Activated CD4-positive, alpha-beta T cell treated with anti-CD3 and anti-CD28 coated beads for 24 hours (primary cell): ENCODE data around the gene LRRC8E.
"Not testable (repeated sequence)": the region's sequence is repeated elsewhere in the genome, so short reads cannot be mapped to it uniquely, and the experiment has no call there.

Experiments
- DNase-seq, 2 donors: peaks; one replicate each; pipeline ENCODE4 v3.0.0-alpha.2; 2020; ENCODE audit warnings: low read depth in 2 of 2

Gene LRRC8E

DNA sequence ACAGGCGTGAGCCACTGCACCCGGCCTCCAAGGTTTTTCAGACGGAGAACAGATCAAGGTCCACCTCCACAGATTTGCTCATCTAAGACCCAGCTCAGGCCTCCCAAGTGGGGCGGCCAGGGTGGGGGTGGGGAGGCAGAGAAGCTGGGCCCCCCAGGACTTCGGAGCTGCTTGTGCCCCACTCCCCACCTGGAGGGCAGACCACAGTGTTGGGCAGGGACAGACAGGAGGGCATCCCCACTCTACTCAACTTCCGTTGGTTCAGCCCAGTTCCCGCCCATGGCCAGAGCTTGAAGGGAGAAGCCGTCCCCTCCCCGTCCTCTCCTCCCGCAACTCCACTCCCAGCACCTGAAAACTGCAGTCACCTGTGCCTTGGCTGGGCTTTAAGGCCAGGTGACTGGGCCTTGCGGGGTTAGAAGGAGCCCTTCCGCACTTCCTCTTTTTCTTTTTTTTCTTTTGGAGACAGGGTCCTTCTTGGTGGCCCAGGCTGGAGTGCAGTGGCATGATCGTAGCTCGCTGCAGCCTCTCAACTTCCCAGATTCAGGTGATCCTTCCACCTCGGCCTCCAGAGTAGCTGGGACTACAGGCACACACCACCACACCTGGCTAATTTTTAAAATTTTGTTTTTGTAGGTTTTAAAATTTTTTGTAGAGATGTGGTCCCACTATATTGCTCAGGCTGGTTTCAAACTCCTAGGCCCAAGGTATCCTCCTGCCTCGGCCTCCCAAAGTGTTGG is 734 bp upstream of the LRRC8E start:
- DNase-seq: no peak

DNA sequence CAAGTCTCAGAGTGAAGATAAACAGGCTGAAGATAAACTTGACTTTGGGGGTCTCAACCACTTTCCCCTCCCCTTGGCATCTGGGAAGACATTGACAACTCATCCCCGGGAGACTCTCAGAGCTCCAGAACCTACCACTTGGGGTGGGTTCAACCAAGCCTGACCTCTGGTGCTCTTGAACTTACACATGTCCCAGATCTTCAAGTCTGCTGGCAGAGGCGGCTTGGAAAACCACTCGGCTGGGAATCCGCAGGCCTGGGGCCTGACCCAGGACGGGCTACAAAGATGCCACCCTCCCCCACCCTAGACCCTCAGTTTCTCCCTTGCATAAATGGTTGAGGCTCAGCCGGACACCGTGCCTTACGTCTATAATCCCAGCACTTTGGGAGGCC is 512 bp downstream of the LRRC8E start:
- no peak for DNase-seq

DNA sequence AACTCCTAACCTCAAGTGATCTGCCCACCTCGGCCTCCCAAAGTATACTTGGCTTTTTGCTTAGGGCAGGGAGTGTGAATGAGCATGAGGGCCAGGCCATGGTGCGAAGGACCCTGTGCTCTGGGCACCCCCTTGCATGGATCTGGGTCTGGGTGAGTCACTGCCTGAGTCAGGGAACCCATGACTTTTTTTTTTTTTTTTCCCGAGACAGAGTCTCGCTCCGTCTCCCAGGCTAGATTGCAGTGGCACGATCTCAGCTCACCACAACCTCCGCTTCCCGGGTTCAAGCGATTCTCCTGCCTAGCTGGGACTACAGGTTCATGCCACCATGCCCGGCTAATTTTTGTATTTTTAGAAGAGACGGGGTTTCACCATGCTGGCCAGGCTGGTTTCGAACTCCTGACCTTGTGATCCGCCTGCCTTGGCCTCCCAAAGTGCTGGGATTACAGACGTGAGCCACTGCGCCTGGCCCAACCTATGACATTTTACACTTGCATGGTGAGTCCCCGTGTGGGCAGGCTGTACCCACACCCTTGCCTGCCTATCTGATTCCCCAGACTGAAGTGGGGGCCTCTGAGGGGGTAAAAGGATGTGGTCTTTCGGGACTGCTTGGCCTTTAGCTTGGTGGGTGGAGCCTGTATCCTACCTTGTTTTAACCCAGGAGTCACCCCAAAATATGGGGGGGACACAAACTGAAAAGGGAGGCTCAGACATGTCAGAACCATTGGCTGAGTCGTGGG is 5.2 kb downstream of the LRRC8E start:
- not testable (repeated sequence) for DNase-seq

DNA sequence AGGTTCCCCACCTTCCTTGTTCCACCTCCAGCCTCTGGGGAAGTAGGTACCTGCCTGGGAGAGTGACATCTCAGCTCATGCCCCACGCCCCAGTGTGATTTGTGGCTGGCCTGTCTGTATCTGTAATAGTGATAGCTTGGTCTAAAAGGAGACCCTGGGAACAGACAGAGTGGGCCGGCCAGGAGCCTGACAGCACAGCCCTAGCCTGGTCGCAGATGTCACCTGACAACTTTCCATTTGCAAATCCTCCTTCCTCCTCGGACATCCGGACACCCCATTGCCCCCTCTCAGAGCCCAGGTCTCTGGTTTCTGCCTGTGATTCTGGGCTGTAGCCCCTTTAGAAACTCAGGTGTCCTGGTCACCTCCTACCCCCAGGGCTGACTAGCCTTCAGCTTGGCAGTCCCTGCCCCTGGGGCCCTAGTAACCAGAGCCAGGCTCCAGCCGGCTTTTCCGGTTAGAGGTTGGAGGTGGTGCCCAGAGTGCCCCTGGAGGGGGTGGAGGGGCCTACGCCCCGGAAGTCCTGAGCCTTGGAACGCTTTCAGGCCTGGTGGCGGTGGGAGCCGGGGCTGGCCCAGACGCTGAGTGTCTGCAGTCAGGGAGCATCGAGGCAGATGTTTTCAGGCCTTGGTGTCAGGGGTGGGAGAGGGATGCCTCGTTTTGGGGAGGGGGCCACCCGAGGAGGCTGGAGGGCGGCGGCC is 6.5 kb downstream of the LRRC8E start:
- DNase-seq: no peak

DNA sequence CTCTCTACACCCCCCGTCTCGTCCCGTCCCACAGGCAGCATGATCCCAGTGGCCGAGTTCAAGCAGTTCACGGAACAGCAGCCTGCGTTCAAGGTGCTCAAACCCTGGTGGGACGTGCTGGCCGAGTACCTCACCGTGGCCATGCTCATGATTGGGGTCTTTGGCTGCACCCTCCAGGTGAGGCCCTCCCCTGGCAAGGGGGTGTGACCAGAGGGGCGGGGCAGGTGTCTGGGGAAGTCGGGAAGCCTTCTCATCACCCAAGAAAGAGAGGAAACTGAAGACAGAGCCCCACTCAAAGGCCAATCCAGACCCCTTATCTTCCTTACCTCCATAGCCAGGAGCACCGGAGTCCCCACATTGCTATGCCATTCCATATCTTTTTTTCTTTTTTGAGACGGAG is 7.3 kb downstream of the LRRC8E start:
- no peak for DNase-seq

DNA sequence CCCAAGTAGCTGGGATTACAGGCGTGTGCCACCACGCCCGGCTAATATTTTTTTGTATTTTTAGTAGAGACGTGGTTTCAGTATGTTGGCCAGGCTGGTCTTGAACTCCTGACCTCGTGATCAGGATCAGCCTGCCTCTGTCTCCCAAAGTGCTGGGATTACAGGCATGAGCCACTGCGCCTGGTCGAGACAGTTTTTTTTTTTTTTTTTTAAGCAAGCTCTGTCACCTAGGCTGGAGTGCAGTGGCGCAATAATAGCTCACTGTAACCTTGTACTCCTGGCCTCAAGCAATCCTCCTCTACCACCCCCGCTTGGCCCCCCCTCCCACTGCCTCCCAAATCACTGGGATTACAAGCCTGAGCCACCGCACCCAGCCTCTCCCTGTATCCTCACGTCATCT is 9.0 kb downstream of the LRRC8E start:
- DNase-seq: no peak

DNA sequence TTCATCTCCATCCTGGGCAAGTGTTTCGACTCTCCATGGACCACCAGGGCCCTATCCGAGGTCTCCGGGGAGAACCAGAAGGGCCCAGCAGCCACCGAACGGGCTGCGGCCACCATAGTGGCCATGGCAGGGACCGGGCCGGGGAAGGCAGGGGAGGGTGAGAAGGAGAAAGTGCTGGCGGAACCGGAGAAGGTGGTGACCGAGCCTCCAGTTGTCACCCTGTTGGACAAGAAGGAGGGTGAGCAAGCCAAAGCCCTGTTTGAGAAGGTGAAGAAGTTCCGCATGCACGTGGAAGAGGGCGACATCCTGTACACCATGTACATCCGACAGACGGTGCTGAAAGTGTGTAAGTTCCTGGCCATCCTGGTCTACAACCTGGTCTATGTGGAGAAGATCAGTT is 10.7 kb downstream of the LRRC8E start:
- no peak for DNase-seq

DNA sequence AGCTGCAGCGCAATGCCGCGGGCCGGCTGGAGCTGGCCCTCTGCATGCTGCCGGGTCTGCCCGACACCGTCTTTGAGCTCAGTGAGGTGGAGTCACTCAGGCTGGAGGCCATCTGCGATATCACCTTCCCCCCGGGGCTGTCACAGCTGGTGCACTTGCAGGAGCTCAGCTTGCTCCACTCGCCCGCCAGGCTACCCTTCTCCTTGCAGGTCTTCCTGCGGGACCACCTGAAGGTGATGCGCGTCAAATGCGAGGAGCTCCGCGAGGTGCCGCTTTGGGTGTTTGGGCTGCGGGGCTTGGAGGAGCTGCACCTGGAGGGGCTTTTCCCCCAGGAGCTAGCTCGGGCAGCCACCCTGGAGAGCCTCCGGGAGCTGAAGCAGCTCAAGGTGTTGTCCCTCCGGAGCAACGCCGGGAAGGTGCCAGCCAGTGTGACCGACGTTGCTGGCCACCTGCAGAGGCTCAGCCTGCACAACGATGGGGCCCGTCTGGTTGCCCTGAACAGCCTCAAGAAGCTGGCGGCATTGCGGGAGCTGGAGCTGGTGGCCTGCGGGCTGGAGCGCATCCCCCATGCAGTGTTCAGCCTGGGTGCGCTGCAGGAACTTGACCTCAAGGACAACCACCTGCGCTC is 11.6 kb downstream of the LRRC8E start:
- no peak for DNase-seq

DNA sequence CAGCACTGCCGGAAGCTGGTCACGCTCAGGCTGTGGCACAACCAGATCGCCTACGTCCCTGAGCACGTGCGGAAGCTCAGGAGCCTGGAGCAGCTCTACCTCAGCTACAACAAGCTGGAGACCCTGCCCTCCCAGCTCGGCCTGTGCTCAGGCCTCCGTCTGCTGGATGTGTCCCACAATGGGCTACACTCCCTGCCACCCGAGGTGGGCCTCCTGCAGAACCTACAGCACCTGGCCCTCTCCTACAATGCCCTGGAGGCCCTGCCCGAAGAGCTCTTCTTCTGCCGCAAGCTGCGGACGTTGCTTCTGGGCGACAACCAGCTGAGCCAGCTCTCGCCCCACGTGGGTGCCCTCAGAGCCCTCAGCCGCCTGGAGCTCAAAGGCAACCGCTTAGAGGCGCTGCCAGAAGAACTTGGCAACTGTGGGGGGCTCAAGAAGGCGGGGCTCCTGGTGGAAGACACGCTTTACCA is 12.1 kb downstream of the LRRC8E start:
- DNase-seq: no peak

DNA sequence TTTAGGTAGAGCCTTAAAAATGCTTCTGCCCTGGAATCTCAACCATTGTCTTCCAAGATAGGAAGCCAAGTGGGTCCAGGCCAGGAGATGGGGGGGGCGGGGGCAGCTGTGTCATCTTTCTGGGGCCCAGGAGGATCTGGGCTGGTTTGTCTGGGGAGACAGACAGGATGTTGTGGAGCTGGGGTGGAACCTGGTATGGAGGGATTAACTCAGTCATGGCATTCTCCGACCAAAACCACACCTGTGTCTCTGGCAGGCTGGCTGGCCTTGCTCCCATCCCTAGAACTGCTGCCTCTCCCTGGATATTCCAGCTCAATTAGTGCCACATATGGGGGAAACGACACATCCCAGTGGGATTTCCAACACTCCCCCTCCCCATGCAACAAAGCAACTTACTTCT is 12.6 kb downstream of the LRRC8E start:
- DNase-seq: no peak

DNA sequence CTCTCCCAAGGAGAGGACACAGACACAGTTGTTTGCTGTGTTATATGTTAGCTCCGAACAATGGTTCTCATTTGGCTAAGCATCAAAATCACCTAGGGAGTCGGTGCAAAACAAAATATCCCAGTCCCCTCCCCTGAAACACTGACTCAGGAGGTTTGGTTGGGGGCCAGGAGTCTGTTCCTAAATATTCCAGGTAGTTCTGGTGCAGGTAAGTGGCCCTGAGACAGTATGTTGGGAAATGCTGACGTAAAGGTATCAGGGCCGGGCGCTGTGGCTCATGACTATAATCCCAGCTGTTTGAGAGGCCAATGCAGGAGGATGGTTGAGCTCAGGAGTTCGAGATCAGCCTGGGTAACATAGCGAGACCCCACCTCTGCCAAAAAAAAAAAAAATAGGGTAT is 13.0 kb downstream of the LRRC8E start:
- no peak for DNase-seq

DNA sequence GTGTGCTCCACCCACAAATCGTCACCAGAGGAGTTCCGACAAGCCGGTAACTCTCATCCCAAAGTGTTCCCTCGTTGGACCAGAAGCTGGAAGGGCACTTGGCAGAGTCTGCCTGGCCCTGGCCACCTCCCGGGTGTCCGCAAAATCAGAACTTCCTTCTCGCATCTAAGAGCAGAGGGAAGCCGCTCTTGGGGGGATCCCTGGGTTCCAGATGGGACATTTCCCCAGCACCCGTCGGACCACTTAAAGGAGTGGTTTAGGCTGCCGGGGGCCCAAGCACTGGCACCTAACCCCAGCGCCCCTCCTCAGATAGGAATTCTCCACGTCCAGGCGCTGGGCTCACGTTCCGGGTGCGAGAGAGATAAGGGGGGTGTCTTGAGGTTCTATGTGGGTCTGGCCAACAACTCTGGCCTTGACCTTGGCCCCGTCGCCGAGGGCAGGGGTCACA is 14.5 kb downstream of the LRRC8E start:
- DNase-seq: no peak

DNA sequence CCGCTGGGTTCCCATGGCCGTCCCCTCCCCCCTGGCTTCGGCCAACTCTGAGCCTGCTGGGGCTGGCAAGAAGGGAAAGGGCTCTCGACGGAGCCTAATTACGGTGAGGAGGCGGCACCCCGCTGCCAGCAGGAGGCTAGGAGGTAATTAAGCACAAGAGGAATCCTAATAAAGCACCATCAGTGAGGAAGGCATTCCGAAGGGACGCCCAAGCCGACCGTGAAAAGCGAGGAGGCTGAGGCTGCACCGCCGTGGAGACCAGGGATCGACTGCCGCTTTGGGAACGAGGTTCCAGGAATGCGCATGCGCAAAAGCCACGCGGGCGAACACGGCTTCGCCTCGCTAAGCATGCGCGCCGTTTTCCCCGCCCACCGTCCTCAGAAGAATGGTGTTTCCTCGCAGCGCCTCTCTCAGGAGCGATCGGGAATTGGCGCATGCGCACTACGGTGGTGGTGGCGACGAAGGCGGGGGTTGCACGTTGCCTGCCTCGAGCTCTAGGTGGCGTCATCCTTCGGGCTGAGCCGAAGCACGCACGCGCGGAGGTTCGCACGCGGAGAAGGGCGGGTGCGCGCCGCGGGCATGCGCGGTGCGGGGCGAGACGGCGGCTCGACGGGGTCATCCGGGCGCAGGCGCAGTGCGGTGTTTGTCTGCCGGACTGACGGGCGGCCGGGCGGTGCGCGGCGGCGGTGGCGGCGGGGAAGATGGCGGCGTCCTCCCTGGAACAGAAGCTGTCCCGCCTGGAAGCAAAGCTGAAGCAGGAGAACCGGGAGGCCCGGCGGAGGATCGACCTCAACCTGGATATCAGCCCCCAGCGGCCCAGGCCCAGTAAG is 15.1 kb downstream of the LRRC8E start, which contains the start of gene MAP2K7:
MAP2K7 (plus strand) TSS at position 634 of the 830 bp plus-strand sequence; CDS start at position 702, 68 bp downstream.
- peak; percentile 100 for DNase-seq

DNA sequence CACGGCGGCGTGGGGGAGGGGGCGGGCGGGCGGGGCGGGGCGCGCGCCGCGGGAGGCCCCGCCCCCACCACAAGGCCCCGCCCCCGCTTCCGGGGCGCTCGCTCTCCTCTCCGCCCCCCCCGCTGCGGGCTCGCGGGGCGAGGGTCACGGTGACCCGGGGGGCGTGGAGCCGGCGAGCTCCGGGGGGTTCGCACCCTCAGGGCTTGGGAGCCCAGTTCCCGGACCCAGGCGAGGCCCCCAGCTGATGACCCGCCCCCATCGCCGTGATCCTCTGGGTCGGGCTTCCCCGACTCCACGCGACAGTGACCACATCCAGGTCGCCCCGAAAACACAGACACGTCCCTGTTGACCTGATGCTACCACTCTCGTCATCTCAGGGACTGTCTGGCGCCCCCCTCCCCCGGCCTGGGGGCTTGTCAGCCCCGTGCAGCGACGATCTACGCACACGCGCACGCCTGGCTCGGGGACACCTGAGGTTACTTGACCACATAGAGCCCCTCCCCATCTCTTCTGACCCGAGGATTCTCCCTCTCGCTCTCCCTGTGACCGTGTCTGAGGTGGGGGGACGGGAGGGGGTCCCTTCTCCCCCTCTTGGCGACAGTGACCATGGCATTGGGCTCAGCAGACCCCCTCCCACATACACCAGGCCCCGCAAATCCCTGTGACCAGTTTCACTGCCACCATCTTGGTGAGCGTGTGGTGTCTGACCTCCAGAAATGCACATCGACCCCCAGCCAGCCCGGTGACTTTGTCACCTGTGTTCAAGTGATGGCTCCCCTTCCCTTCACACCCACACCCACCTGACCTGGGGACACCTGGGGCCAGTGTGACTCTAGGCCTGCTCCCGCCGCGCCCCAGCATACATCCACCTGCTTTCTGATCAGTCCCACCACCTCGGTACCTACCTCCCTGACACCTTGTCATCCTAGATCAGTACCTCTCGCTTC is 16.0 kb downstream of the LRRC8E start:
- peak in 1 of 2 donors; percentile 38 for DNase-seq

DNA sequence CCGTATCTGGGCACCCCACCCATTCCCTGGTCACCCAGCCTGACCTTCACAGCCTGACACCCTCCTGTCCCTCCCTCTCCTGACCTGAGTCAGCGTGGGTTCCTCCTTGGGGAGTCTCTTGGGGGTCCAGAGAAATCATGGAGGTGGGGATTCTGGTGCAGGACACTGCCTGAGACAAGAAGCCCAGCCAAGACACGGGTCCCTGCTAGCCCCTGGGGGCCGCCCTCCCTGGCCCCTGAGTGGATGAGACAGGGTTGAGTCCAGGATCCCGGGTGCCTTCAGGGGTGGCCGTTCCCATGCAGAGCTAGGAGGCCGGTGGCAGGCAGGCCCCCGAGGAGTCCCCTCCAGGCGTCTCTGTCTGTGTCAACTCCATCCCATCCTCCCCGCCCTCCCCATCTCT is 17.0 kb downstream of the LRRC8E start:
- DNase-seq: no peak

DNA sequence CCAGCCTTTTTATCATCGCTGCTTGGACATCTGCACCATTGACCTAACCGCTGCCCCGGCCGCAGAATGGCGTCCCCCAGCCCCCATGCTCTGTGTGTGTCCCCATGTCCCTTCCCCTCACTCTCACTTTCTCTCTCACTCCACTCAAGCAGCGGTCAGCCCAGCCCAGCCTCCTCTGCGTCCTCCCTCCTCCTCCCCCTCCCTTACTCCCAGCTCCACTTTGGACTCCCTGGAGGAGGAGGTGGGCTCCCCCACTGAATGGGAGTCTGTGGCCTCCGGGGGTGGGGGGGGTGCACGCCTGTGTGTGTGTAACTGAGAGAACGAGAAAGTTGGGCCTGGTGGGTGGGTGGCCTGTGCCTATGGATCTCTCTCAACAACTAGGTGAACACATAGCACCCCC is 17.5 kb downstream of the LRRC8E start:
- no peak for DNase-seq

DNA sequence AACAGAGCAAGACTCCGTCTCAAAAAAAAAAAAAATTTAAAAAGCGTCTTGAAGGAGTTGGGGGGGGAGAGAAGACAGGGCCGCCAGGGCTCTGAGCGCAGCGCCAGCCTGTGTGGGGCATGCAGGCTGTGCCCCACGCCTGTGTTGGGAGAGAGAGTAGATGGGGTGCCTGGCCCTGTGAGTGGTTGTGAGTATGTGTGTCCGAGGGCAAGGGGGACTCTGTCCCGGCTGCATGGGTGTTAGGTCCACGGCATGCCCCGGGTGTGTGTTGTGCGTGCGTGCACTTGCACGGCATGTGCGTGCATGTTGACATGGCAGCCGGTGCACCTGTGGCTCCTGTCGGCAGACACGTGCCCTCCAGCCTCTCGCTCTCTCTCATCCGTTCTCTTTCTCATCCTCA is 18.8 kb downstream of the LRRC8E start:
- no peak for DNase-seq

DNA sequence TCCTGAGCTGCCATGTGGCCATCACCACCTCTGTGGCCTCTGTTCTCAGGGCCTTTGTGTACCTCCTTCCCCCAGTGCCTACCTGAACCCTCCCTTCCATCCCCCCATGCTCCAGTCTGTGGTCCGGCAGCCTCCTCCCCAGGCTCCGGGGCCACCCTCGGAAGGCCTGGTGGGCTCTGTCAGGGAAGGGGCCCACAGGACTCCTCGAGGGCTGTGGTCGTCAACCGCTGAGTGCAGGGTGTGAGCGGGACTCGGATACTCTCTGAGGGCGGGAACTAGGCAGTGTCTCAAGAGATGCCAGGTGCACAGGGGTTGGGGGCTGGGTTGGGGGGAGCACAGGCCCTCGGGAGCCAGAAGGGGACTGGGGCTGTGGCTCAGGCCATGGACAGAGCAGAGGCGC is 19.2 kb downstream of the LRRC8E start:
- DNase-seq: no peak

DNA sequence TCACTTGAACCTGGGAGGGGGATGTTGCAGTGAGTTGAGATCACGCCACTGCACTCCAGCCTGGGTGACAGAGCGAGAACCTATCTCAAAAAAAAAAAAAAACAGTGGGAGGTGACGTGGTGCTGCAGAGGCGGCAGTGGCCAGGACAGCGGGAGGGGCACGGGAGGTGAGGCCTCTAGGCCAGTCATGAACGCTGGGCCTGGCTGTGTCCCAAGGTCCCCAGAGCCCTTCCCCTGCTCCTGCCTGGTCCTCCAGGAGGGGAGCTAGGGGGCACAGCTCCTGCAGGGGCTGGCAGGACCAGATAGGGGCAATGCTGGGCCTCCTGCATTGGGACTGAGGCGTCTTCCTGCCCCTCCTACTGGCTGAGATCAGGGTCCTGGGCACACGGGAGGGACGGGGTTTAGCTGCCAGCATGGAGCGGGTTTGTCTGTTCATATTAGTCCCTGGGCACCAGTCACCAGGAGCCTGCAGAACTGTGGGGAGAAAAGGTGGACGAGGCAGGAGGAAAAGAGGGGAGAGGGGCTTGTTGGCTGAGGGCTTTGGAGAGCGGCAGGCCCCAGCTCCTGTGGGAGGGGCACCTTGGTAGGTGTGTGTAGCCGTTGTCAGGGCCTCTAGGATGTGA is 19.9 kb downstream of the LRRC8E start:
- no peak for DNase-seq
